Loucy (cell line): Measurements from ENCODE around the gene ADAT1.

ENCODE experiments used
- H2AFZ ChIP-seq: fragments of 200-600 bp; sonication (generic); 2 replicates; pipeline ENCODE4 v1.6.0; 2016; ENCODE audit warnings: antibody characterized with exemption, mild to moderate bottlenecking, low read length, moderate library complexity
- H3F3A ChIP-seq: fragments of 200-600 bp; 2 replicates; pipeline ENCODE4 v1.6.0; 2016; ENCODE audit warnings: antibody characterized with exemption, low read depth, mild to moderate bottlenecking
- H3K27me3 ChIP-seq: fragments of 200-600 bp; sonication (generic); 2 replicates; pipeline ENCODE4 v1.6.1; 2014; ENCODE audit warnings: low read length, mild to moderate bottlenecking; ENCODE audit not compliant: insufficient read depth, poor library complexity, severe bottlenecking
- H3K36me3 ChIP-seq: fragments of 200-600 bp; sonication (generic); 2 replicates; pipeline ENCODE4 v1.6.1; 2016; ENCODE audit warnings: low read length; ENCODE audit not compliant: insufficient read depth
- H3K4me1 ChIP-seq: fragments of 200-600 bp; sonication (generic); 2 replicates; pipeline ENCODE4 v1.5.1; 2014; ENCODE audit warnings: low read length, mild to moderate bottlenecking; ENCODE audit not compliant: insufficient read depth, poor library complexity, severe bottlenecking
- H3K4me2 ChIP-seq: fragments of 200-600 bp; sonication (generic); 2 replicates; pipeline ENCODE4 v1.6.0; 2014; ENCODE audit warnings: antibody characterized with exemption, low read length, low read depth, mild to moderate bottlenecking; ENCODE audit not compliant: poor library complexity, severe bottlenecking
- H3K4me3 ChIP-seq: fragments of 200-600 bp; sonication (generic); 2 replicates; pipeline ENCODE4 v1.5.1; 2014; ENCODE audit warnings: low read length, mild to moderate bottlenecking, mixed read lengths; ENCODE audit not compliant: poor library complexity, severe bottlenecking
- H3K79me2 ChIP-seq: fragments of 200-600 bp; sonication (generic); 2 replicates; pipeline ENCODE4 v1.6.1; 2014; ENCODE audit warnings: low read length; ENCODE audit not compliant: insufficient read depth
- H3K9ac ChIP-seq: fragments of 200-600 bp; sonication (generic); 2 replicates; pipeline ENCODE4 v1.6.0; 2014; ENCODE audit warnings: mild to moderate bottlenecking, low read depth, low read length, moderate library complexity; ENCODE audit not compliant: poor library complexity, severe bottlenecking
- H3K9me2 ChIP-seq: fragments of 200-600 bp; sonication (generic); replicated peaks from 2 replicates; pipeline ENCODE4 v1.6.1; 2016; ENCODE audit warnings: low read depth, low read length, mixed read lengths
- H3K9me3 ChIP-seq: fragments of 200-600 bp; sonication (generic); 2 replicates; pipeline ENCODE4 v1.6.1; 2014; ENCODE audit warnings: mild to moderate bottlenecking, antibody characterized with exemption, low read length, low read depth; ENCODE audit not compliant: insufficient read depth
- H4K20me1 ChIP-seq: fragments of 200-600 bp; sonication (generic); 2 replicates; pipeline ENCODE4 v1.6.0; 2014; ENCODE audit warnings: antibody characterized with exemption, low read length, mild to moderate bottlenecking; ENCODE audit not compliant: insufficient read depth, poor library complexity, severe bottlenecking
- CTCF ChIP-seq: fragments of 200-600 bp; sonication (generic); conservative IDR thresholded peaks from 2 replicates; pipeline ENCODE4 v1.5.1; 2014; ENCODE audit warnings: mild to moderate bottlenecking, antibody characterized with exemption, low read length
- EZH2phosphoT487 ChIP-seq: fragments of 200-600 bp; IDR thresholded peaks from 2 replicates; pipeline ENCODE4 v1.6.1; 2018; ENCODE audit warnings: antibody characterized with exemption, mild to moderate bottlenecking, moderate library complexity, borderline replicate concordance

The ADAT1 gene

GRCh38 chr16:75578212-75578611, 44.9 kb downstream of the ADAT1 start:
- Histone ChIP-seq H3K4me2 (no peak overlapping the region), H3K4me3 (no peak overlapping the region), H3K9me3 (no peaks in the 10 kb centered on the region), H2AFZ (no peak overlapping the region), H3F3A (no peaks in the 10 kb centered on the region), H3K27me3 (no peaks in the 10 kb centered on the region), H3K4me1 (peaks cover 1% of the 10 kb centered on the region), H3K79me2 (peaks cover 11% of the 10 kb centered on the region; the same call in 1 of the 2 replicates), H3K9me2 (no peaks in the 10 kb centered on the region), H3K36me3 (peaks cover 61% of the 10 kb centered on the region; the same call in 1 of the 2 replicates), H3K9ac (no peak overlapping the region), H4K20me1 (peaks cover 3% of the 10 kb centered on the region)
- TF ChIP-seq EZH2phosphoT487: no peak
- no peak for TF ChIP-seq CTCF

GRCh38 chr16:75576384-75576811, 46.7 kb downstream of the ADAT1 start:
- no peak overlapping the region for H2AFZ ChIP-seq
- TF ChIP-seq EZH2phosphoT487 (no peak), CTCF (no peak)
- H3K79me2 ChIP-seq: peaks cover 11% of the 10 kb centered on the region; the same call in 1 of the 2 replicates
- H3F3A ChIP-seq: no peaks in the 10 kb centered on the region
- H3K9me2 ChIP-seq: no peaks in the 10 kb centered on the region
- no peak overlapping the region for H3K9ac ChIP-seq
- peaks cover 76% of the 10 kb centered on the region; the same call in 1 of the 2 replicates for H3K36me3 ChIP-seq
- H3K4me1 ChIP-seq: peaks cover 6% of the 10 kb centered on the region
- peaks cover 3% of the 10 kb centered on the region for H4K20me1 ChIP-seq
- H3K9me3 ChIP-seq: no peaks in the 10 kb centered on the region
- H3K27me3 ChIP-seq: no peaks in the 10 kb centered on the region
- no peak overlapping the region for H3K4me3 ChIP-seq
- H3K4me2 ChIP-seq: no peak overlapping the region

GRCh38 chr16:75575958-75576357, 47.1 kb downstream of the ADAT1 start:
- no peak overlapping the region for H3K4me2 ChIP-seq
- H4K20me1 ChIP-seq: peaks cover 3% of the 10 kb centered on the region
- peaks cover 11% of the 10 kb centered on the region; the same call in 1 of the 2 replicates for H3K79me2 ChIP-seq
- H3K9me2 ChIP-seq: no peaks in the 10 kb centered on the region
- peaks cover 6% of the 10 kb centered on the region for H3K4me1 ChIP-seq
- H3K9ac ChIP-seq: no peak overlapping the region
- no peak overlapping the region for H3K4me3 ChIP-seq
- H2AFZ ChIP-seq: no peak overlapping the region
- H3K36me3 ChIP-seq: peaks cover 80% of the 10 kb centered on the region; the same call in 1 of the 2 replicates
- no peaks in the 10 kb centered on the region for H3K27me3 ChIP-seq
- H3F3A ChIP-seq: no peaks in the 10 kb centered on the region
- H3K9me3 ChIP-seq: no peaks in the 10 kb centered on the region
- TF ChIP-seq EZH2phosphoT487 (no peak), CTCF (no peak)
